ENCODE data around the gene MYZAP.

The MYZAP gene

DNA sequence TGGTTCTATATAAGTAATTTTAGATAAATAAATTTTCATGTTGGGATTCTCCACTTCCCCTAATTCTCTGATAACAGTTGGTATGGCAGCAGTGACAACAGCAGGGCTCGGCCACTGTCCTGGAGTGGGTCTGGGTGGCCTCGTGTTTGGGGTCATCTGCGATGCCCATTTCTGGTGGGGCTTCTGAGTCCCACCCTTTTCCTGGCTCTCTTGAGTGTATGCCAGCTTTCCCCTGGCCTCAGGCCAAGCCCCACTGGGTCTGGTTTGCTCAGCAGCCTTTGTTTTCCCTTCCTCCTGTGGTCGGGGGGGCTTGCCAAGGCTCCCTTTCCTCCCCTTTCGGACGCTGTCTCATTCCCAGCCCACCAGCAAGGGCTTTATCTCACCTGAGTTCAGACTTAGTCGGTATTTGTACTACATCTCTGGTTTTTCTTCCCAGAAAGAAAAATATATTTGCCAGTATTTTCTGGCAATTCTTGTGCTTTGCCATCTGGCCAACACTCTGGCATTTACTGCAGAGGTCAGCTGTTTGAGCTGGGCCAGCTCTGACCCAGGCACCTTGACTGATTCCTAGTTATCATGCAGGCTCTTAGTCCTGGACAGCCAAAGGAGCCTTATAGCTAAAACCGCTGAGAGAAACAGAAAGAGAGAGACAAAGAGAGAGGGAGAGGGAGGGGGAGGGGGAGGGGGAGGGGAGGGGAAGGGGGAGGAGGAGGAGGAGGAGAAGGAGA, 35.2 kb downstream of the MYZAP start:
- no peak for DNase-seq (ENCODE audit: low read depth, low spot score)
- TF ChIP-seq, protein P1, sequence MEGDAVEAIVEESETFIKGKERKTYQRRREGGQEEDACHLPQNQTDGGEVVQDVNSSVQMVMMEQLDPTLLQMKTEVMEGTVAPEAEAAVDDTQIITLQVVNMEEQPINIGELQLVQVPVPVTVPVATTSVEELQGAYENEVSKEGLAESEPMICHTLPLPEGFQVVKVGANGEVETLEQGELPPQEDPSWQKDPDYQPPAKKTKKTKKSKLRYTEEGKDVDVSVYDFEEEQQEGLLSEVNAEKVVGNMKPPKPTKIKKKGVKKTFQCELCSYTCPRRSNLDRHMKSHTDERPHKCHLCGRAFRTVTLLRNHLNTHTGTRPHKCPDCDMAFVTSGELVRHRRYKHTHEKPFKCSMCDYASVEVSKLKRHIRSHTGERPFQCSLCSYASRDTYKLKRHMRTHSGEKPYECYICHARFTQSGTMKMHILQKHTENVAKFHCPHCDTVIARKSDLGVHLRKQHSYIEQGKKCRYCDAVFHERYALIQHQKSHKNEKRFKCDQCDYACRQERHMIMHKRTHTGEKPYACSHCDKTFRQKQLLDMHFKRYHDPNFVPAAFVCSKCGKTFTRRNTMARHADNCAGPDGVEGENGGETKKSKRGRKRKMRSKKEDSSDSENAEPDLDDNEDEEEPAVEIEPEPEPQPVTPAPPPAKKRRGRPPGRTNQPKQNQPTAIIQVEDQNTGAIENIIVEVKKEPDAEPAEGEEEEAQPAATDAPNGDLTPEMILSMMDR (IDR thresholded peaks at IDR 0.05; ENCODE audit: insufficient read depth, low read length, missing control alignments): no peak
- no peak overlapping the region for H3K4me3 ChIP-seq (ENCODE audit: low read depth, low read length)
- ChIA-PET POLR2A (no interaction called here), CTCF (interaction anchor here (0.8 to 1.4 kb wide), 2 partner anchors 67 to 439 kb away, joined by 3 to 4 read pairs; partner anchors contain the start of gene ALDH1A2)

DNA sequence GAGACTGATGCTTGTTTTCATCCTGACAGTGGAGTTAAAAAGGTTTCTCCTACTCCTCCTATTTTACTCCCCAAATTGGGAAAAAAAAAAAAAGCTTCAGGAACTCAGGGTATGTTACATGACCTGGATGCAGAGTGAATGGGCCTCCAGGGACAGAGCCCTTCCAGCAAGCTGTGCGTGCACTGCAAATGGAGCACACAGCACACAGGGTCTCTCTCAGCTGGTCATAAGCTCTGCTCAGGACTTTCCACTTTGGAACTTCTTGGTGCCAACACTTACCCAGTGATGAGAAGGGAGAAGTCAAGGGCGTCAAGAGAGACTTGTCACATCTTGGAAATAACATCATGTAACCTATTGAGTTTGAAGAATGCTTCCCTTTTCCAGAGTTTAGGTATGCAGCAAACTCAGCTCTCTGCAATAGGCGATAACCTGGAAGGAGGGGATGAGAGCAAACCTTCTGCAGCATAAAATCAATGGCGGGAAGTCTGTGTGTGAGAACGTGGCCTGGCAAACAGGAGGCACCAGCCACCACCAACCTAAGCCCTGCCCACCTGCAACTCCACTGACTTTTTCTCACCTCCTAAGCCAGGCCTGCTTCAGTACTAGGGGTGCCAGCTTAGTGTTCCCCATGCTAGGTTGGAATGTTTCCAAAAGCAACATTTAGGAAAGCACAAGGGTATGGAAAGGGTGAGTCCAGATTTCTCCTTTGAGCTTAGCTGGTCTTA, 39.8 kb downstream of the MYZAP start:
- CTCF ChIA-PET: no interaction called here

GRCh38 chr15:57634290-57634689, 42.6 kb downstream of the MYZAP start:
- TF ChIP-seq, protein P1 (IDR thresholded peaks at IDR 0.05; ENCODE audit: insufficient read depth, low read length, missing control alignments): no peak
- ChIA-PET POLR2A (no interaction called here), CTCF (no interaction called here)
- no peak for DNase-seq (ENCODE audit: low read depth, low spot score)
- H3K4me3 ChIP-seq (ENCODE audit: low read depth, low read length): no peak overlapping the region

More for the DNA sequence above, 39.8 kb downstream of the MYZAP start:
- TF ChIP-seq, protein P1 (IDR thresholded peaks at IDR 0.05; ENCODE audit: insufficient read depth, low read length, missing control alignments): no peak
- no peak overlapping the region for H3K4me3 ChIP-seq (ENCODE audit: low read depth, low read length)
- POLR2A ChIA-PET: no interaction called here
- DNase-seq (ENCODE audit: low read depth, low spot score): no peak

GRCh38 chr15:57635300-57635909, 43.7 kb downstream of the MYZAP start:
- ChIA-PET CTCF (no interaction called here), POLR2A (no interaction called here)
- H3K4me3 ChIP-seq (ENCODE audit: low read depth, low read length): no peak overlapping the region
- TF ChIP-seq, protein P1 (IDR thresholded peaks at IDR 0.05; ENCODE audit: insufficient read depth, low read length, missing control alignments): no peak
- no peak for DNase-seq (ENCODE audit: low read depth, low spot score)

GRCh38 chr15:57637846-57638245, 46.1 kb downstream of the MYZAP start:
- ChIA-PET POLR2A (no interaction called here), CTCF (no interaction called here)
- TF ChIP-seq, protein P1 (IDR thresholded peaks at IDR 0.05; ENCODE audit: insufficient read depth, low read length, missing control alignments): no peak

DNA sequence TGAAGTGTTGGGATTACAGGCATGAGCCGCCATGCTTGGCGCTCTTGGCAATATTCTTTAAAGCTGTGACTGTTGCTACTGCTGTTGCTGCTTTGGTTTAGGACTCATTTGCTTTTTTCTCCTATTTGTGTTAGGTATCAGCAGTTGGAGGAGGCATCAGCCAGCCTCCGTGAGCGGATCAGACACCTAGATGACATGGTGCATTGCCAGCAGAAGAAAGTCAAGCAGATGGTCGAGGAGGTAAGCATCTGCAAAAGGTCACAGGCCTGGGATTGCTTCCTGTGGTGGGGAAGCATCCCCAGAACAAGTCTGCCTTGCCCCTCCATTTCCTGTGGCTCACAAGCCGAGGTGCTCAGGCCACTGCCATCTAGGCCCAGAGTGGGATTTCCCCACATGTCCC, 47.6 kb downstream of the MYZAP start:
- POLR2A ChIA-PET: no interaction called here
- CTCF ChIA-PET: interaction anchor here (0.7 to 1.5 kb wide), 6 partner anchors 11 to 433 kb away, joined by 3 to 10 read pairs (median 3); no protein-coding TSS in a partner anchor
- H3K4me3 ChIP-seq (ENCODE audit: low read depth, low read length): no peak overlapping the region
- DNase-seq (ENCODE audit: low read depth, low spot score): no peak
- TF ChIP-seq, protein P1 (IDR thresholded peaks at IDR 0.05; ENCODE audit: insufficient read depth, low read length, missing control alignments): no peak

More at GRCh38 chr15:57637846-57638245, 46.1 kb downstream of the MYZAP start:
- H3K4me3 ChIP-seq (ENCODE audit: low read depth, low read length): no peak overlapping the region
- DNase-seq (ENCODE audit: low read depth, low spot score): no peak
